DND-41 (cell line): ENCODE results near the gene NLGN4Y.

ENCODE experiments used
- ATAC-seq: fragments of 200-7000 bp; cut with Tn5 transposase; 3 replicates; pipeline ENCODE4 v1.9.1; 2021; ENCODE audit warnings: low read depth; ENCODE audit not compliant: insufficient read depth
- DNase-seq: peaks from one replicate; pipeline ENCODE4 v3.0.0-alpha.2; 2020
- H2AFZ ChIP-seq: 2 replicates; pipeline ENCODE4 v1.6.0; 2012; ENCODE audit warnings: low read depth, low read length
- H3K27ac ChIP-seq: 2 replicates; pipeline ENCODE4 v1.5.1; 2012; ENCODE audit warnings: low read length, inconsistent platforms
- H3K27me3 ChIP-seq: fragments of 200-600 bp; sonication (generic); 2 replicates; pipeline ENCODE4 v1.6.0; 2012; ENCODE audit warnings: low read length, mild to moderate bottlenecking, inconsistent platforms; ENCODE audit not compliant: insufficient read depth, poor library complexity
- H3K36me3 ChIP-seq: 2 replicates; pipeline ENCODE4 v1.5.1; 2012; ENCODE audit warnings: low read length, inconsistent platforms; ENCODE audit not compliant: insufficient read depth
- H3K4me1 ChIP-seq: 2 replicates; pipeline ENCODE4 v1.5.1; 2012; ENCODE audit warnings: mild to moderate bottlenecking, low read length; ENCODE audit not compliant: insufficient read depth
- H3K4me2 ChIP-seq: 2 replicates; pipeline ENCODE4 v1.6.0; 2012; ENCODE audit warnings: mild to moderate bottlenecking, moderate library complexity, low read length, inconsistent platforms; ENCODE audit not compliant: insufficient read depth
- H3K4me3 ChIP-seq, 2 experiments: fragments of 200-600 bp in 1 of 2; shearing (Covaris generic) in 1 of 2; 2 replicates each; pipeline ENCODE4 v1.5.1; 2012 to 2016; ENCODE audit warnings: inconsistent platforms in 2 of 2, low read length in 2 of 2, mild to moderate bottlenecking in 2 of 2, low read depth in 1 of 2, moderate library complexity in 1 of 2
- H3K79me2 ChIP-seq: 2 replicates; pipeline ENCODE4 v1.6.0; 2012; ENCODE audit warnings: low read length, inconsistent platforms; ENCODE audit not compliant: insufficient read depth
- H3K9ac ChIP-seq: 2 replicates; pipeline ENCODE4 v1.6.0; 2012; ENCODE audit warnings: low read depth, mild to moderate bottlenecking, inconsistent platforms, low read length, moderate library complexity
- H3K9me3 ChIP-seq: 2 replicates; pipeline ENCODE4 v1.5.1; 2012; ENCODE audit warnings: low read length, moderate library complexity, mild to moderate bottlenecking, inconsistent platforms; ENCODE audit not compliant: insufficient read depth, severe bottlenecking
- H4K20me1 ChIP-seq: 2 replicates; pipeline ENCODE4 v1.6.0; 2012; ENCODE audit warnings: low read length; ENCODE audit not compliant: insufficient read depth
- EZH2 ChIP-seq: IDR thresholded peaks from 3 replicates; pipeline ENCODE4 v1.6.1; 2012; ENCODE audit warnings: borderline replicate concordance, low read depth, mild to moderate bottlenecking, moderate library complexity, low read length, inconsistent platforms; ENCODE audit not compliant: severe bottlenecking
- TF ChIP-seq, protein P1 (sequence below): IDR thresholded peaks from 2 replicates; pipeline ENCODE4 v1.5.1; 2012; ENCODE audit warnings: borderline replicate concordance, low read length, moderate library complexity, mild to moderate bottlenecking; ENCODE audit not compliant: poor library complexity, severe bottlenecking; ENCODE audit errors: extremely low read depth

Gene NLGN4Y

DNA sequence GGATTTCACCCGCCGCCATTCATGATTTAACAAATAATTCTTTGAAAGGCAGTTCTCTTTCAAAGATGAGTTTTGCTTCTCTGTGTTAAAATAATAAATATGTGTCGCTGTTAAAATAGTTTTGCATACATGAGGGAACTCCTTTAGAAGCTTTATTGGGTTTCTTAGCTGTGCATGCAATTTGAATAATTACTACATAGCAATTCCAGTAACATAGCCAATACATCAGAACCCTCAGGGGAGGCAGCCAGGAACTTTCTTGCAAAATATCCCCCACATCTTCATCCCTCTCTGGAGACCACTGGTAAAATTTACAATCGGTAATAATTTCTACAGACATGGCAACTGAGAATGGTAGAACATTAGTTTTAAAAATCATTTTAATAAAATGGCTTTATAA, 268.8 kb downstream of the NLGN4Y start:
- no peaks in the 10 kb centered on the region for H3K9me3 ChIP-seq
- H3K4me3 ChIP-seq = no peak overlapping the region
- no peak overlapping the region for H3K9ac ChIP-seq
- TF ChIP-seq, protein P1, sequence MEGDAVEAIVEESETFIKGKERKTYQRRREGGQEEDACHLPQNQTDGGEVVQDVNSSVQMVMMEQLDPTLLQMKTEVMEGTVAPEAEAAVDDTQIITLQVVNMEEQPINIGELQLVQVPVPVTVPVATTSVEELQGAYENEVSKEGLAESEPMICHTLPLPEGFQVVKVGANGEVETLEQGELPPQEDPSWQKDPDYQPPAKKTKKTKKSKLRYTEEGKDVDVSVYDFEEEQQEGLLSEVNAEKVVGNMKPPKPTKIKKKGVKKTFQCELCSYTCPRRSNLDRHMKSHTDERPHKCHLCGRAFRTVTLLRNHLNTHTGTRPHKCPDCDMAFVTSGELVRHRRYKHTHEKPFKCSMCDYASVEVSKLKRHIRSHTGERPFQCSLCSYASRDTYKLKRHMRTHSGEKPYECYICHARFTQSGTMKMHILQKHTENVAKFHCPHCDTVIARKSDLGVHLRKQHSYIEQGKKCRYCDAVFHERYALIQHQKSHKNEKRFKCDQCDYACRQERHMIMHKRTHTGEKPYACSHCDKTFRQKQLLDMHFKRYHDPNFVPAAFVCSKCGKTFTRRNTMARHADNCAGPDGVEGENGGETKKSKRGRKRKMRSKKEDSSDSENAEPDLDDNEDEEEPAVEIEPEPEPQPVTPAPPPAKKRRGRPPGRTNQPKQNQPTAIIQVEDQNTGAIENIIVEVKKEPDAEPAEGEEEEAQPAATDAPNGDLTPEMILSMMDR = no peak
- TF ChIP-seq EZH2 = no peak
- DNase-seq = no peak
- H3K79me2 ChIP-seq = no peaks in the 10 kb centered on the region
- no peak overlapping the region for H2AFZ ChIP-seq
- H3K4me2 ChIP-seq = no peak overlapping the region
- no peak overlapping the region for H3K27ac ChIP-seq
- no peak for ATAC-seq
- H4K20me1 ChIP-seq = no peaks in the 10 kb centered on the region
- no peaks in the 10 kb centered on the region for H3K36me3 ChIP-seq
- H3K27me3 ChIP-seq = no peaks in the 10 kb centered on the region
- H3K4me1 ChIP-seq = no peaks in the 10 kb centered on the region

DNA sequence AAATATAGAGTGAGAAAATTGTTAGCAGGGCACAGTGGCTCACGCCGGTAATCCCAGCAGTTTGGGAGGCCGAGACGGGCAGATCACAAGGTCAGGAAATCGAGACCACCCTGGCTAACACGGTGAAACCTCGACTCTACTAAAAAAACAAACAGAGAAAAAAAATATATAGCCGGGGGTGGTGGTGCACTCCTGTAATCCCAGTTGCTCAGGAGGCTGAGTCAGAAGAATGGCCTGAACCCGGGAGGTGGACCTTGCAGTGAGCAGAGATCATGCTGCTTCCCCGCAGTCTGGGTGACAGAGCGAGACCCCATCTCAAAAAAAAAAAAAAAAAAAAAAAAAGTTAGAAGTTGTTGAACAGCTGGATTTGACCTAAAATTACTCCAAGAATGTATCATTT, 269.3 kb downstream of the NLGN4Y start:
- H3K9ac ChIP-seq = no peak overlapping the region
- no peak overlapping the region for H2AFZ ChIP-seq
- H3K27me3 ChIP-seq = no peaks in the 10 kb centered on the region
- H3K4me3 ChIP-seq = no peak overlapping the region
- H3K79me2 ChIP-seq = no peaks in the 10 kb centered on the region
- TF ChIP-seq, protein P1 = no peak
- no peak for TF ChIP-seq EZH2
- no peaks in the 10 kb centered on the region for H3K9me3 ChIP-seq
- H3K27ac ChIP-seq = no peak overlapping the region
- no peaks in the 10 kb centered on the region for H3K4me1 ChIP-seq
- no peaks in the 10 kb centered on the region for H4K20me1 ChIP-seq
- H3K36me3 ChIP-seq = no peaks in the 10 kb centered on the region
- DNase-seq = no peak
- no peak for ATAC-seq
- H3K4me2 ChIP-seq = no peak overlapping the region

DNA sequence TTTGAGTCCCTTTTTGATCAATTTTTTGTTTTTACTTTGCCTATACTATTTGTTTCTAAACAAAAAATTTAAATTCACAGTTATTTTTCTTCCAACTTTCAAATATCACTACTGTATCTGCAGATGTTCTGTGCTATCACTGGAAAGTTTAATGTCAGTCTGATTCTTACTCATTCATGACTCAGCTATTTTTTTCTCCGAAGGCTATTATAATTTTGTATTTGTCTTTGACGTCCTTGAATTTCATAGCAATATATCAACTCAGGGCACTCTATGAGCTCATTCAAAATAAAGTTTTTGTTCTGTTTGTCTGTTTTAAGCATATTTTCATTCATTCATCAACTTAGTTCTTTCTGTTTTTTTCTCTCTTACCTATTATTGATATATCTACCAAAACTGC, 273.7 kb downstream of the NLGN4Y start:
- Histone ChIP-seq H3K79me2 (no peaks in the 10 kb centered on the region), H3K27me3 (no peaks in the 10 kb centered on the region), H3K4me2 (no peak overlapping the region), H3K9ac (no peak overlapping the region), H3K4me3 (no peak overlapping the region), H3K27ac (no peak overlapping the region), H3K4me1 (no peaks in the 10 kb centered on the region), H4K20me1 (no peaks in the 10 kb centered on the region), H3K9me3 (no peaks in the 10 kb centered on the region), H3K36me3 (no peaks in the 10 kb centered on the region), H2AFZ (no peak overlapping the region)
- ATAC-seq (no peak), DNase-seq (no peak)
- TF ChIP-seq EZH2 = no peak
- TF ChIP-seq, protein P1 = no peak

DNA sequence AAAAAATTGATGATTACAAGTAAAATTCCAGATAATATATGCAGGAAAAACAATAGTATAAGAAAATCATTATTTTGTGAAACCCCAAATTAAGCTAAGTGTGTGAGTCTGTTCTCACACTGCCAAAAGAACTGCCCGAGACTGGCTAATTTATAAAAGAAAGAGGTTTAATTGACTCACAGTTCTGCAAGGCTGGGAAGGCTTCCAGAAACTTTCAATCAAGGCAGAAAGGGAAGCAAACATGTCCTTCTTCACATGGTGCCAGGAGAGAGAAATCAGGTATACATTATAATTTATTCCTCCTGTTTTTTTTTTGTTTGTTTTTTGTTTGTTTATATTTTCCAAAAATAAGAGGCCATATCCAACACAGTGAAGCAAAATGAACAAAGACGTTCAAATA, 276.8 kb downstream of the NLGN4Y start:
- no peaks in the 10 kb centered on the region for H3K36me3 ChIP-seq
- H3K79me2 ChIP-seq = no peaks in the 10 kb centered on the region
- DNase-seq (no peak), ATAC-seq (no peak)
- no peaks in the 10 kb centered on the region for H4K20me1 ChIP-seq
- H3K9ac ChIP-seq = no peak overlapping the region
- H3K4me2 ChIP-seq = no peak overlapping the region
- no peak for TF ChIP-seq EZH2
- TF ChIP-seq, protein P1 = no peak
- no peaks in the 10 kb centered on the region for H3K27me3 ChIP-seq
- no peak overlapping the region for H3K4me3 ChIP-seq
- no peak overlapping the region for H2AFZ ChIP-seq
- H3K9me3 ChIP-seq = no peaks in the 10 kb centered on the region
- H3K4me1 ChIP-seq = no peaks in the 10 kb centered on the region
- no peak overlapping the region for H3K27ac ChIP-seq
